GM12878 (cell line): ENCODE measurements around the gene BICC1. TPM values are rescaled to one million over a fixed set of nuclear protein-coding genes. Genes with fewer than 3 reads are reported as not detected.

Source experiments
- ATAC-seq: fragments of 200-7000 bp; cut with Tn5 transposase; 3 replicates; pipeline ENCODE4 v1.9.1; 2020; ENCODE audit warnings: mild to moderate bottlenecking, moderate library complexity
- BruUV-seq: library from RNA; stranded (reverse); fragments of 400-500 nt; replicated peaks from 2 replicates; lab custom pipeline; 2021; lab: Mats Ljungman, UMichigan
- CTCF ChIA-PET: fragments of 300-600 bp; sonication (Branson Sonifier 250); formaldehyde crosslinking; extraction: SDS; loops from one replicate; lab custom pipeline; 2021; ENCODE audit warnings: inconsistent platforms; lab: Yijun Ruan, JAX
- POLR2A ChIA-PET: fragments of 350-600 bp; formaldehyde crosslinking; extraction: SDS; loops from one replicate; lab custom pipeline; 2021; ENCODE audit warnings: inconsistent platforms; lab: Charles Lee
- RAD21 ChIA-PET: fragments of 300-600 bp; sonication (Branson Sonifier 250); formaldehyde crosslinking; loops from one replicate; lab custom pipeline; 2023; ENCODE audit warnings: antibody characterized with exemption; ENCODE audit not compliant: unreplicated experiment; lab: Charles Lee
- SMC1A ChIA-PET: fragments of 300-600 bp; sonication (Branson Sonifier 250); formaldehyde crosslinking; loops from one replicate; lab custom pipeline; 2023; ENCODE audit not compliant: unreplicated experiment, uncharacterized antibody; lab: Charles Lee
- DNase-seq: peaks from one replicate; pipeline ENCODE4 v3.0.0-alpha.2; 2011; ENCODE audit warnings: low read depth, low spot score
- FAIRE-seq: peaks from 3 replicates; lab custom pipeline; 2011; peaks lifted over from hg19 to GRCh38; lab: Jason Lieb, UNC
- H2AFZ ChIP-seq: 2 replicates; pipeline ENCODE4 v1.6.0; 2011; ENCODE audit warnings: low read depth, low read length, control low read depth; ENCODE audit not compliant: control insufficient read depth
- H3K27ac ChIP-seq: 2 replicates; pipeline ENCODE4 v1.5.1; 2011; ENCODE audit warnings: control low read depth; ENCODE audit not compliant: control insufficient read depth, insufficient read depth
- H3K27me3 ChIP-seq, 2 experiments: replicated peaks in 1 of 2; 2 replicates each; pipeline versions ENCODE4 v1.6.0 to v1.6.1; 2011; ENCODE audit warnings: low read length in 1 of 2; ENCODE audit not compliant: control insufficient read depth in 2 of 2, insufficient read depth in 2 of 2
- H3K36me3 ChIP-seq, 2 experiments: 2 replicates each; pipeline ENCODE4 v1.5.1; 2011; ENCODE audit warnings: low read length in 1 of 2; ENCODE audit not compliant: control insufficient read depth in 2 of 2, insufficient read depth in 2 of 2
- H3K4me1 ChIP-seq: 2 replicates; pipeline ENCODE4 v1.6.1; 2011; ENCODE audit warnings: mild to moderate bottlenecking, low read length, moderate library complexity, mixed read lengths; ENCODE audit not compliant: control insufficient read depth, insufficient read depth
- H3K4me2 ChIP-seq: 2 replicates; pipeline ENCODE4 v1.6.0; 2011; ENCODE audit warnings: control low read depth; ENCODE audit not compliant: control insufficient read depth, insufficient read depth
- H3K4me3 ChIP-seq: fragments of 200-600 bp; sonication (generic); 2 replicates; pipeline ENCODE4 v1.5.1; 2016
- H3K79me2 ChIP-seq: 2 replicates; pipeline ENCODE4 v1.6.0; 2011; ENCODE audit warnings: low read length; ENCODE audit not compliant: control insufficient read depth, insufficient read depth
- H3K9ac ChIP-seq: 2 replicates; pipeline ENCODE4 v1.8.0; 2011; ENCODE audit warnings: low read length, control low read depth, mixed read lengths; ENCODE audit not compliant: control insufficient read depth, insufficient read depth
- H3K9me3 ChIP-seq: replicated peaks from 3 replicates; pipeline ENCODE4 v1.5.1; 2011; ENCODE audit warnings: mild to moderate bottlenecking, low read length; ENCODE audit not compliant: control insufficient read depth, insufficient read depth
- H4K20me1 ChIP-seq: 2 replicates; pipeline ENCODE4 v1.6.0; 2011; ENCODE audit not compliant: control insufficient read depth, insufficient read depth
- BRCA1 ChIP-seq: IDR thresholded peaks from 2 replicates; pipeline ENCODE4 v1.6.1; 2011; ENCODE audit warnings: low read depth, low read length, improper control_type of control experiment
- CHD4 ChIP-seq: fragments of 200-600 bp; sonication (generic); IDR thresholded peaks from 2 replicates; pipeline ENCODE4 v1.6.1; 2016; ENCODE audit warnings: mild to moderate bottlenecking
- POLR2AphosphoS5 ChIP-seq: IDR thresholded peaks from 2 replicates; pipeline ENCODE4 v1.6.1; 2011; ENCODE audit warnings: mild to moderate bottlenecking, low read length, inconsistent platforms
- RB1 ChIP-seq: fragments of 450-650 bp; formaldehyde crosslinking; IDR thresholded peaks from 2 replicates; pipeline ENCODE4 v1.6.1; 2017; ENCODE audit warnings: mild to moderate bottlenecking, borderline replicate concordance
- RBBP5 ChIP-seq: fragments of 200-600 bp; sonication (generic); conservative IDR thresholded peaks from 2 replicates; pipeline ENCODE4 v1.6.1; 2016
- SPI1 ChIP-seq: IDR thresholded peaks from 2 replicates; pipeline ENCODE4 v1.6.1; 2011; ENCODE audit warnings: low read depth, mild to moderate bottlenecking, low read length, moderate library complexity, borderline replicate concordance; ENCODE audit not compliant: insufficient read depth
- SREBF1 ChIP-seq: IDR thresholded peaks from 2 replicates; pipeline ENCODE4 v1.6.1; 2012; ENCODE audit warnings: mild to moderate bottlenecking, low read length
- TCF12 ChIP-seq: IDR thresholded peaks from 2 replicates; pipeline ENCODE4 v1.6.1; 2011; ENCODE audit warnings: low read depth, mild to moderate bottlenecking, low read length
- ZNF24 ChIP-seq: fragments of 450-650 bp; IDR thresholded peaks from 2 replicates; pipeline ENCODE4 v1.6.1; 2017; ENCODE audit warnings: antibody characterized with exemption, mild to moderate bottlenecking
- WGBS: methylation state at CpG from one replicate; pipeline ENCODE4 v1.1.6; 2016; ENCODE audit warnings: low lambda C conversion rate; ENCODE audit not compliant: insufficient replicate concordance, insufficient coverage; ENCODE audit errors: missing lambda C conversion rate; 5-methylcytosine and 5-hydroxymethylcytosine counted together
- in situ Hi-C: fragments of 300-500 bp; cut with MboI; formaldehyde crosslinking; loops from 9 replicates; pipeline ENCODE4 v1.14.3; 2018; ENCODE audit warnings: mixed read lengths
- intact Hi-C: fragments of 100-400 bp; cut with micrococcal nuclease; formaldehyde crosslinking; loops from one replicate; pipeline ENCODE4 v1.14.2; 2022; ENCODE audit not compliant: unreplicated experiment
- polyA plus RNA-seq, 11 experiments: library from polyadenylated mRNA; depleted of rRNA in 4 of 11; unstranded in 6 of 11; stranded (reverse) in 5 of 11; fragments of >200 nt; fragmentation: Nextera tagmentation in 4 of 11; fragmentation: Illumina TruSeq in 1 of 11; extraction: Ambion mirVana in 4 of 11; extraction: Trizol in 1 of 11; gene quantifications; 1 replicate in 1 of 11; 2 replicates in 10 of 11; pipeline versions ENCODE4 v1.2.1 to v1.2.3, GENCODE V29; 2011 to 2016; ENCODE audit warnings: inconsistent platforms in 2 of 11, missing spikeins in 2 of 11, low read depth in 1 of 11
- total RNA-seq, 4 experiments: library from RNA; depleted of rRNA in 3 of 4; stranded (reverse); fragments of >200 nt in 3 of 4; fragmentation: Illumina TruSeq in 1 of 4; extraction: Trizol in 1 of 4; gene quantifications; 2 replicates each; pipeline versions ENCODE4 v1.2.1 to v1.2.3, GENCODE V29; 2013 to 2021
- TF ChIP-seq, protein P1 (sequence below): fragments of 450-650 bp; IDR thresholded peaks from 2 replicates; pipeline ENCODE4 v1.6.1; 2016; ENCODE audit warnings: mild to moderate bottlenecking
- TF ChIP-seq, protein P2 (sequence below): fragments of 450-650 bp; IDR thresholded peaks from 2 replicates; pipeline ENCODE4 v1.6.1; 2017; ENCODE audit warnings: mild to moderate bottlenecking, moderate library complexity
- TF ChIP-seq, protein P3 (sequence below): fragments of 150-350 bp; IDR thresholded peaks from 2 replicates; pipeline ENCODE4 v1.6.1; 2014; ENCODE audit warnings: mild to moderate bottlenecking, low read depth, low read length

The BICC1 gene
- total and polyA plus RNA-seq, 10 of the 15 experiments (the other 5 are each of a cell fraction or from before 2014, with no cell fraction given): 0.01 to 0.10 (median 0.04) TPM; not detected in 5

DNA sequence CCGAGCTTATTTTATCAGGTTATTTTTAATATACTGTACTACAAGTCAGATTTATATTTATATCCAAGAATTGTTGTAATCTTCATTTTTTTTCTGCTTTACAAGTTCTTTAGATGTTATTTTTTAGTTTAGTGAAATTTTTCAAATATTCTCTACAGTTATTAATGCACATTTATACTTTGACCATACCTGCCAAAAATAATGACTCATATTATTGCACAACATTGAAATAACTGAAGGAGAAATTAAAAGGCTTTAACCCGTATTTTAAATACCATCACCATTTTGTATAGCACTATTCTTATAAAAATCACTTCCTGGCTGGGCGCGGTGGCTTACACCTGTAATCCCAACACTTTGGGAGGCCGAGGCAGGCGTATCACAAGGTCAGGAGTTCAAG, 278.5 kb downstream of the BICC1 start:
- no peak overlapping the region for H3K4me3 ChIP-seq
- no peak for DNase-seq
- TF ChIP-seq RB1 (no peak), RBBP5 (no peak), ZNF24 (no peak), CHD4 (no peak), SPI1 (no peak), POLR2AphosphoS5 (no peak), SREBF1 (no peak), TCF12 (no peak), BRCA1 (no peak)
- TF ChIP-seq, protein P1, sequence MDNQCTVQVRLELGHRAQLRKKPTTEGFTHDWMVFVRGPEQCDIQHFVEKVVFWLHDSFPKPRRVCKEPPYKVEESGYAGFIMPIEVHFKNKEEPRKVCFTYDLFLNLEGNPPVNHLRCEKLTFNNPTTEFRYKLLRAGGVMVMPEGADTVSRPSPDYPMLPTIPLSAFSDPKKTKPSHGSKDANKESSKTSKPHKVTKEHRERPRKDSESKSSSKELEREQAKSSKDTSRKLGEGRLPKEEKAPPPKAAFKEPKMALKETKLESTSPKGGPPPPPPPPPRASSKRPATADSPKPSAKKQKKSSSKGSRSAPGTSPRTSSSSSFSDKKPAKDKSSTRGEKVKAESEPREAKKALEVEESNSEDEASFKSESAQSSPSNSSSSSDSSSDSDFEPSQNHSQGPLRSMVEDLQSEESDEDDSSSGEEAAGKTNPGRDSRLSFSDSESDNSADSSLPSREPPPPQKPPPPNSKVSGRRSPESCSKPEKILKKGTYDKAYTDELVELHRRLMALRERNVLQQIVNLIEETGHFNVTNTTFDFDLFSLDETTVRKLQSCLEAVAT: no peak
- TF ChIP-seq, protein P2, sequence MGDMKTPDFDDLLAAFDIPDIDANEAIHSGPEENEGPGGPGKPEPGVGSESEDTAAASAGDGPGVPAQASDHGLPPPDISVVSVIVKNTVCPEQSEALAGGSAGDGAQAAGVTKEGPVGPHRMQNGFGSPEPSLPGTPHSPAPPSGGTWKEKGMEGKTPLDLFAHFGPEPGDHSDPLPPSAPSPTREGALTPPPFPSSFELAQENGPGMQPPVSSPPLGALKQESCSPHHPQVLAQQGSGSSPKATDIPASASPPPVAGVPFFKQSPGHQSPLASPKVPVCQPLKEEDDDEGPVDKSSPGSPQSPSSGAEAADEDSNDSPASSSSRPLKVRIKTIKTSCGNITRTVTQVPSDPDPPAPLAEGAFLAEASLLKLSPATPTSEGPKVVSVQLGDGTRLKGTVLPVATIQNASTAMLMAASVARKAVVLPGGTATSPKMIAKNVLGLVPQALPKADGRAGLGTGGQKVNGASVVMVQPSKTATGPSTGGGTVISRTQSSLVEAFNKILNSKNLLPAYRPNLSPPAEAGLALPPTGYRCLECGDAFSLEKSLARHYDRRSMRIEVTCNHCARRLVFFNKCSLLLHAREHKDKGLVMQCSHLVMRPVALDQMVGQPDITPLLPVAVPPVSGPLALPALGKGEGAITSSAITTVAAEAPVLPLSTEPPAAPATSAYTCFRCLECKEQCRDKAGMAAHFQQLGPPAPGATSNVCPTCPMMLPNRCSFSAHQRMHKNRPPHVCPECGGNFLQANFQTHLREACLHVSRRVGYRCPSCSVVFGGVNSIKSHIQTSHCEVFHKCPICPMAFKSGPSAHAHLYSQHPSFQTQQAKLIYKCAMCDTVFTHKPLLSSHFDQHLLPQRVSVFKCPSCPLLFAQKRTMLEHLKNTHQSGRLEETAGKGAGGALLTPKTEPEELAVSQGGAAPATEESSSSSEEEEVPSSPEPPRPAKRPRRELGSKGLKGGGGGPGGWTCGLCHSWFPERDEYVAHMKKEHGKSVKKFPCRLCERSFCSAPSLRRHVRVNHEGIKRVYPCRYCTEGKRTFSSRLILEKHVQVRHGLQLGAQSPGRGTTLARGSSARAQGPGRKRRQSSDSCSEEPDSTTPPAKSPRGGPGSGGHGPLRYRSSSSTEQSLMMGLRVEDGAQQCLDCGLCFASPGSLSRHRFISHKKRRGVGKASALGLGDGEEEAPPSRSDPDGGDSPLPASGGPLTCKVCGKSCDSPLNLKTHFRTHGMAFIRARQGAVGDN: no peak
- TF ChIP-seq, protein P3, sequence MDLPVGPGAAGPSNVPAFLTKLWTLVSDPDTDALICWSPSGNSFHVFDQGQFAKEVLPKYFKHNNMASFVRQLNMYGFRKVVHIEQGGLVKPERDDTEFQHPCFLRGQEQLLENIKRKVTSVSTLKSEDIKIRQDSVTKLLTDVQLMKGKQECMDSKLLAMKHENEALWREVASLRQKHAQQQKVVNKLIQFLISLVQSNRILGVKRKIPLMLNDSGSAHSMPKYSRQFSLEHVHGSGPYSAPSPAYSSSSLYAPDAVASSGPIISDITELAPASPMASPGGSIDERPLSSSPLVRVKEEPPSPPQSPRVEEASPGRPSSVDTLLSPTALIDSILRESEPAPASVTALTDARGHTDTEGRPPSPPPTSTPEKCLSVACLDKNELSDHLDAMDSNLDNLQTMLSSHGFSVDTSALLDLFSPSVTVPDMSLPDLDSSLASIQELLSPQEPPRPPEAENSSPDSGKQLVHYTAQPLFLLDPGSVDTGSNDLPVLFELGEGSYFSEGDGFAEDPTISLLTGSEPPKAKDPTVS: no peak
- TF ChIP-seq, all 136 proteins: peak for 0
- H3K9ac ChIP-seq: no peak overlapping the region
- ChIA-PET CTCF (no interaction called here), SMC1A (no interaction called here), POLR2A (no interaction called here), RAD21 (no interaction called here)
- BruUV-seq: no TSS peak
- H2AFZ ChIP-seq: no peak overlapping the region
- H3K79me2 ChIP-seq: no peaks in the 10 kb centered on the region
- H3K4me1 ChIP-seq: no peaks in the 10 kb centered on the region
- no peaks in the 10 kb centered on the region for H3K27me3 ChIP-seq
- in situ Hi-C loops (no loop called here), intact Hi-C loops (no loop called here)
- no peaks in the 10 kb centered on the region for H3K9me3 ChIP-seq
- no peak overlapping the region for H3K27ac ChIP-seq
- H4K20me1 ChIP-seq: no peaks in the 10 kb centered on the region
- no peak for FAIRE-seq
- no peak for ATAC-seq
- no peaks in the 10 kb centered on the region for H3K36me3 ChIP-seq
- WGBS: 66% methylated on average over 6 of the region's 6 CpGs
- no peak overlapping the region for H3K4me2 ChIP-seq
